H1 (cell line): ENCODE data around the gene MPV17. TPM values are rescaled to one million over a fixed set of nuclear protein-coding genes. Genes with fewer than 3 reads are reported as not detected.

Experiments used
- CHD7 ChIP-seq: fragments of 300-600 bp; sonication (generic); IDR thresholded peaks from 2 replicates; pipeline ENCODE4 v1.7.1; 2012; ENCODE audit warnings: low read length, moderate library complexity, mild to moderate bottlenecking, inconsistent platforms; ENCODE audit not compliant: insufficient replicate concordance
- polyA plus RNA-seq, 7 experiments: library from polyadenylated mRNA; depleted of rRNA in 3 of 7; stranded (reverse) in 5 of 7; unstranded in 2 of 7; fragments of >200 nt in 5 of 7; fragments of 200-250 nt in 2 of 7; gene quantifications; 1 replicate in 5 of 7; 2 replicates in 1 of 7; 4 replicates in 1 of 7; pipeline versions ENCODE4 v1.2.1 to v1.2.3, GENCODE V29; 2011 to 2013; ENCODE audit warnings: missing spikeins in 2 of 7, mixed read lengths in 2 of 7
- total RNA-seq: library from RNA; stranded (reverse); fragmentation: NEBNext Ultra II Directional; extraction: Animal tissue kit (Norgen Biotek cat#: 25700); gene quantifications from 2 replicates; pipeline ENCODE4 v1.2.1, GENCODE V29; 2021

Gene MPV17
- total and polyA plus RNA-seq, 2 of the 8 experiments (the other 6 are each of a cell fraction or from before 2014, with no cell fraction given): 45.2 to 181 TPM

GRCh38 chr2:27309651-27310050, 13.2 kb downstream of the MPV17 start (continued):
- TF ChIP-seq CHD7: no peak
